Activated naive CD4-positive, alpha-beta T cell treated with anti-CD3 and anti-CD28 coated beads, Interleukin-2, amount 50 U/mL, for 16 hours (primary cell): ENCODE measurements around the gene MCTP1.
"Not testable (repeated sequence)": the region's sequence is repeated elsewhere in the genome, so short reads cannot be mapped to it uniquely, and the experiment has no call there.

ENCODE experiments used
- DNase-seq: peaks from one replicate; pipeline ENCODE4 v3.0.0-alpha.2; 2020

MCTP1 gene

DNA sequence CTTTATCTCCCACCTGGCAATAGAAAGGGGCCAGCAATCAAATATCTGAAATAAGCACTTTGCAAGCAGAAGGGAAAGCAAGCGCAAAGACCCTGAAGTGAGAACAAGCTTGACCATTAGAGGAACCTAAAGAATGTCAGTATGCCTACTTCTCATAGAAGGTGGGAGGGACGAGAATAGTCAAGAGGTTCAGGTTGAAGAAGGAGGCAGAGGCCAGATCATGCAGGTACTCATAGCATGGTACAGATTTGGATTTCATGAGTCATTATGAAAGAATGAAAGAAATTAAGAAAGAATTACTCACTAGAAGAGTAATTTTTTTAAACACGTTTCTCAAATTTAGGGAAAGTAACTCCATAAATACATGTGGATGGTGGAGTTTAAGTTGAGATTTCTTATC is 33.7 kb downstream of the MCTP1 start:
- DNase-seq, result no peak

DNA sequence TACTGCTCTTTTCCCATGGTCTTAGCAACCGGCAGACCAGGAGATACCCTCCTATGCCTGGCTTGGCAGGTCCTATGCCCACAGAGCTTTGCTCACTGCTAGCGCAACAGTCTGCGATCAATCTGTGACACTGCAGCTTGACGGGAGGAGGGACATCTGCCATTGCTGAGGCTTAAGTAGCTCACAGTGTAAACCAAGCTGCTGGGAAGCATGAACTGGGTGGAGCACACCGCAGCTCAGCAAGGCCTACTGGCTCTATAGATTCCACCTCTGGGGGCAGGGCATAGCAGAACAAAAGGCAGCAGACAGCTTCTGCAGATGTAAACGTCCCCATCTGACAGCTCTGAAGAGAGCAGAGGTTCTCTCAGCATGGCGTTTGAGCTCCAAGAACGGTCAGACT is 40.4 kb downstream of the MCTP1 start:
- no peak for DNase-seq

GRCh38 chr5:95241635-95242034 is 43.3 kb downstream of the MCTP1 start:
- no peak for DNase-seq

DNA sequence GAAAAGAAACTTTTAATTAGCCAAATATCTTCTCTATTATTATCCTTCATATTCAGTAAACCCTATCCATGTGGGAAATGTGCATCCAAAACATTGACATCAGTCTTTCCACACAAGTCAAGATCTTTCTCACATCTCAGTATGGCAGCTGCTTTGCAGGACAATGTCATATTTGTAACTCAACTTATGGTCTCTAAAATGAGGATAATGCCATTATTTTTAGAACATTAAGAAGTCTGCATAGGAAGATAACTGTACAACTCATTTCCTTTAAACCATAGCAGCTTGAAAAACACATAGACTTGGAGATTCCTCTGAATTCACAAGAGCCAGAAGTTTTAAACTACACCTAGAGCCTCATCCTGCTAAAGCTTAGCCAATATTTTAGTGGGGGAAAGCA is 43.7 kb downstream of the MCTP1 start:
- no peak for DNase-seq

- DNase-seq, result no peak
Measured at GRCh38 chr5:95238560-95239325, 46.2 kb downstream of the MCTP1 start.

DNA sequence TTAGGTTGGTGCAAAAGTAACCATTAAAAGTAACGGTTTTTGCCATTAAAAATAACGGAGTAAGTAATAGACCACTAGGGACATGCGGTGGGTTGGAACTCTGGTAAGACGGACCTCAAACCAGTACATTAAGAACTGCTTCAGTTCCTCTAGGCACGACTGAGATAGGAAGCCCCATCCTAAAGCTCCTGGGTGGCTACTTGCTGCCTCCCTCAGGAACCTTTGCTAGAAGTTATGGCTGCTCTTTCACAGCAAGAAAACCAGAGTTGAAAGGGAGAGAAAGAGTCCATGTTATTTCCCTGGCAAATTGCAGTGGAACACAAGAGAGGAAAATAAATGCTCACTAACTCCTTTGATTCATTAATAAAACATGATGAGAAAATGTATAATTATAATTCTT is 47.6 kb downstream of the MCTP1 start:
- DNase-seq, result no peak

DNA sequence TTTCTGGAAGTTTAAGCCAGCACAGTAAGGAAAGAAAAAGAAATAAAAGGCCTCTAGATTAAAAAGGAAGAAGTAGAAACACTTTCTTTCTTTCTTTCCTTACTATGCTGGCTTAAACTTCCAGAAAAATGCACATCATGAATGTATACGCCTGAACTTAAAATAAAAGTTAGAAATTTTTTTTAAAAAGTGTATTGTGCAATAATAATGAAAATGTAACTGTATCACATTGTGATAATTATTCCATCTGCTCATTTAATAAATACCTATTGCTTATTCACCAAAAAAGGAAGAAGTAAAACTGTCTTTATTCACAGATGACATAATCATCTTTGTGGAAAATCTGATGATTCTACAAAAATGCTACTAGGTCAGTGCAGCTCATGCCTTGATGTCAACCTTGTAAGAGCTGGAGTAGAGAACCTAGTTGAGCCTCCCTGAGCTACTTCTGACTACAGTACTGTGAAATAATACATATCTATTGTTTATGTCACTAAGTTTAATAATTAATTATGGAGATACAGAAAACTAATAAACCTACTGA is 49.4 kb downstream of the MCTP1 start:
- DNase-seq, result no peak

GRCh38 chr5:95229646-95230045 is 55.2 kb downstream of the MCTP1 start:
- no peak for DNase-seq

DNA sequence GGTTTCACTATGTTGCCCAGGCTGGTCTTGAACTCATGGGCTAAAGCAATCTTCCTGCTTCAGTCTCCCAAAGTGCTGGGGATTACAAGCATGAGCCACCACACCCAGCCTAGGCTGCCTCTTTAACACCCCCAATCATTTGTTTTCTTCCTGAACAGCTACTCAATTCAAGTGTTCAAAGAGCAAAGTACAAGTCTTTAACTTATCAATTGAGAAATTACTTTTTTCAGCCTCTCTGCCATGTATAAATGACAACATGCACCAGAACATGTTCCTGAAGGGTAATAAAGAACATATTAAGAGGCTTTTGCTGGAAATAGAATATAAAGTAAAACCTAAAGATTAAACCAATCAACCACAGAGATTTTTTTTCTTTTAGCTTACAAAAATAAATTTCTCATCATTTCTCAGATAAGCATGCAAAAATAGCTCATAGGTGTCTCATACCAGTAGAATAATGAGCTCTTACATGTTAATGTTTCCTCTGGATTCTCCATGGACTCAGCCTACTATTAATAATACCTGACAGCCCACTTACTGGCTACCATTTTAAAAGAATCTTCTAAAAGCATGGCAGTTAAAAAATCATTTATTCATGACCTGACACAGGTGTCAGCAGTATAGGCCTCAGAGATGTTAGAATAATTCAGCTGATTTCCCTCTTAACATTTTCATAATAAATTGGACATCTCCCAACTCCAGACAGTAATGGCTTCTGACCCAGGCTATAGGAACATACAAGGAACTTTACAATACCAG is 60.0 kb downstream of the MCTP1 start:
- DNase-seq, result no peak

- DNase-seq, result no peak
Measured at GRCh38 chr5:95223566-95224258, 61.2 kb downstream of the MCTP1 start.

GRCh38 chr5:95222836-95223235 is 62.1 kb downstream of the MCTP1 start:
- DNase-seq, result no peak

GRCh38 chr5:95221234-95221633 is 63.7 kb downstream of the MCTP1 start:
- no peak for DNase-seq

GRCh38 chr5:95220381-95220780 is 64.5 kb downstream of the MCTP1 start:
- DNase-seq, result no peak

GRCh38 chr5:95219411-95219810 is 65.5 kb downstream of the MCTP1 start:
- DNase-seq, result no peak

GRCh38 chr5:95217881-95218280 is 67.0 kb downstream of the MCTP1 start:
- no peak for DNase-seq

DNA sequence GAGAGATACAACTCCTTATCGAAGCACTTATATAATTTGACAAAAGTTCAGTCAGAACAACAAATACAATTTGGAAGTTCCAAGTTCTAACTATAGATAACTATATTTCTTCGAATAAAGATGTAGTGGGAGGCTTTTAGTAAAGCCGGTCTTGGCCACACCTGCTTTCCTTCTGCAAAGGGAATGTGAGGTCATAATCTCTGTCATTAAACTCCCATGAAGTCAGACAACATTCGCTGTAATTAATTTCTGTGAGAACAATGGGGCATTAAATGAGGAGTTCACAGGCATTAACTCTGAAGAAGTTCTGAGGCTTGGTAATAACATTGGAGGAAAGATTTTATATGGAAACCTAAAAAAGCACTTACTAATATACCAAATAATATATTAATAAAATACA is 67.5 kb downstream of the MCTP1 start:
- no peak for DNase-seq

GRCh38 chr5:95216136-95216955 is 68.5 kb downstream of the MCTP1 start:
- no peak for DNase-seq

DNA sequence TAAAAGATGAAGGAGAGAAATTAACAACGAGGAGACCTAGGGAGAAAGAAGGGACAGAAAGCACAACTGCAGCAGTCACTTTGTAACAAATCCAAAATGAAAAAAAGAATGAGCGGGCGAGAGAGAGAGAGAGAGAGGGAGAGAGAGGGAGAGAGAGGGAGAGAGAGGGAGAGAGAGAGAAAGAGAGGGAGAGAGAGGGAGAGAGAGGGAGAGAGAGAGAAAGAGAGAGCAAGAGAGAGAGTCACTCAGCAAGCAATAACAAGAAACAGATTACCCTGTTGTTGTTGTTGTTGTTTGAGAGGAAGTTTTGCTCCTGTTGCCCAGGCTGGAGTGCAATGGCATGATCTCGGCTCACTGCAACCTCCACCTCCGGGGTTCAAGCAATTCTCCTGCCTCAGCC is 77.1 kb downstream of the MCTP1 start:
- not testable (repeated sequence) for DNase-seq

GRCh38 chr5:95194856-95195255 is 90.0 kb downstream of the MCTP1 start:
- no peak for DNase-seq

DNA sequence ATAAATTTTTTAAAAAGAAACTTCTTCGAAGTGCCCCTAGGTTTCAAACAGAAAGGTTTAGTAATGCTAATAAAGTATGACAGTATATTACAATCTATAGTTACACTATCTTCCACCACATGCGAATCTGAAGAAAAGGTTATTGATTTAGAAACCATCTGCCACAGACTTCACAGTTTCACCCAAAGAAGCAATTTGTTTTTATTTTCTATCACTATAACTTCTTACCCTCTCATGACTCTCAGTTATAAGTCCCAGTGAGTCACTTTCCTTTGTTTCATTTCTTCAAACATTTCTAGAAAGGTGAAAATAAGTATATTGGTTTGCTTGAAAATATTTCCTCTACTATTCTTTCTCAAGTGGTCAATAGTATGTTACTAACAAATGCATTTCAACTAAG is 93.6 kb downstream of the MCTP1 start:
- DNase-seq, result no peak

DNA sequence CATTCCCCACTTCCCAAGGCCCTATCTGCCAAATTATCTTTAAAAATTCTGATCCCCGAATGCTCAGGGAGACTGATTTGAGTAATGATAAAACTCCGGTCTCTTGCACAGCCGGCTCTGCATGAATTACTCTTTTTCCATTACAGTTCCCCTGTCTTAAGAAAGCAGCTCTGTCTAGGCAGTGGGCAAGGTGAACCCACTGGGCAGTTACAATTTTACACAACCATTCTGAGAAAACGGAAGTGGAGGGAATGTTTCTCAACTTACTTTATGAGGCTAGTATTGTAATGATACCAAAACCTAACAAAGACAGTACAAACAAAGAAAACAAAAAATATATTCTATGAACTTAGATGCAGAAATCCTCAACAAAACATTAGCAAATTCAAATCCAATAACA is 100.0 kb downstream of the MCTP1 start:
- DNase-seq, result no peak

DNA sequence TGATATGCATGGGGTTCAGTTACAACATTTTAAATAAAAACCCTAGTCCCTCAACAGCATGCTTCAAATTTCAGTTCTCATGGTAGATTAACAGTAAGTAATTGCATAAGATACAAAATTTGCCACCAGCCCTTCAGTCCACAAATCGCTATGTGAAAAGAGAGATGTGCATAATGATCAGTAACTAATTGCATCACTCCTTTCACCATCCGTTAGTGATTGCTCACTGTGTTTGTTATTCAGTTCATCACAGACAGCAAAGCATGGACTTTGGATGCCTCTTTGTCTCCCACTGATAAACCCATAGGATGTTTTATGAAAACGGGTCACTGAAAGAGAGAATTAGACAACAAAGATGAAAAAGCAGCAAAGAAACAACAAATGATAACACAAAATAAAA is 103.2 kb downstream of the MCTP1 start:
- no peak for DNase-seq
